ENCODE data around the gene PPARD. TPM values are rescaled to one million over a fixed set of nuclear protein-coding genes. Genes with fewer than 3 reads are reported as not detected.
"Not testable (repeated sequence)": the region's sequence is repeated elsewhere in the genome, so short reads cannot be mapped to it uniquely, and the experiment has no call there.

Gene PPARD
- total RNA-seq, 4 donors from 2014 or later, result 1.5 to 26.6 (median 7.8) TPM

GRCh38 chr6:35321091-35321490 lies 21.3 kb upstream of the PPARD start:
- Histone ChIP-seq H3K27ac (no peak overlapping the region), H3K9me3 (no peaks in the 10 kb centered on the region), H3K4me1 (peaks cover 3 to 10% of the 10 kb centered on the region in 2 donors), H3K4me3 (no peak overlapping the region), H3K27me3 (no peaks in the 10 kb centered on the region), H3K36me3 (no peaks in the 10 kb centered on the region)
- no peak for TF ChIP-seq POLR2A (IDR thresholded peaks at IDR 0.05)
- TF ChIP-seq CTCF (IDR thresholded peaks at IDR 0.05), result no peak
- DNase-seq, result no peak
- intact Hi-C loops (cut with DNase I; ENCODE audit: low total_unique reads), result no loop called here

- Histone ChIP-seq H3K27me3 (no peaks in the 10 kb centered on the region), H3K4me3 (no peak overlapping the region), H3K4me1 (no peaks in the 10 kb centered on the region), H3K27ac (no peak overlapping the region), H3K36me3 (no peaks in the 10 kb centered on the region), H3K9me3 (no peaks in the 10 kb centered on the region)
- DNase-seq, result peak in 1 of 2 donors; percentile 37
- no peak for TF ChIP-seq POLR2A (IDR thresholded peaks at IDR 0.05)
- peak in 2 of 4 experiments; percentile 10 to 44 for TF ChIP-seq CTCF (IDR thresholded peaks at IDR 0.05)
- intact Hi-C loops (cut with DNase I; ENCODE audit: low total_unique reads), result no loop called here
These were observed 14.9 kb upstream of the PPARD start for GRCh38 chr6:35327349-35328027.

- Histone ChIP-seq H3K9me3 (no peaks in the 10 kb centered on the region), H3K27ac (no peak overlapping the region), H3K36me3 (no peaks in the 10 kb centered on the region), H3K4me1 (no peaks in the 10 kb centered on the region), H3K4me3 (no peak overlapping the region), H3K27me3 (no peaks in the 10 kb centered on the region)
- DNase-seq, result no peak
- TF ChIP-seq CTCF (IDR thresholded peaks at IDR 0.05) (no peak), POLR2A (IDR thresholded peaks at IDR 0.05) (no peak)
- intact Hi-C loops (cut with DNase I; ENCODE audit: low total_unique reads), result no loop called here
These were observed 14.1 kb upstream of the PPARD start for GRCh38 chr6:35328108-35328723.

GRCh38 chr6:35328965-35329364 lies 13.4 kb upstream of the PPARD start:
- intact Hi-C loops (cut with DNase I; ENCODE audit: low total_unique reads); H3K27ac ChIP-seq; H3K9me3 ChIP-seq; H3K4me3 ChIP-seq; H3K27me3 ChIP-seq; H3K36me3 ChIP-seq; H3K4me1 ChIP-seq; DNase-seq: not testable (repeated sequence)

- Histone ChIP-seq H3K27ac (no peak overlapping the region), H3K9me3 (no peaks in the 10 kb centered on the region), H3K36me3 (no peaks in the 10 kb centered on the region), H3K4me1 (no peaks in the 10 kb centered on the region), H3K4me3 (no peak overlapping the region), H3K27me3 (no peaks in the 10 kb centered on the region)
- no peak for TF ChIP-seq CTCF (IDR thresholded peaks at IDR 0.05)
- no peak for TF ChIP-seq POLR2A (IDR thresholded peaks at IDR 0.05)
- DNase-seq, result no peak
- intact Hi-C loops (cut with DNase I; ENCODE audit: low total_unique reads), result no loop called here
These were observed 11.7 kb upstream of the PPARD start for GRCh38 chr6:35330541-35331119.

- H3K27me3 ChIP-seq; H3K9me3 ChIP-seq; DNase-seq; intact Hi-C loops (cut with DNase I; ENCODE audit: low total_unique reads); H3K4me3 ChIP-seq; H3K4me1 ChIP-seq; H3K27ac ChIP-seq; H3K36me3 ChIP-seq: not testable (repeated sequence)
These were observed 10.1 kb upstream of the PPARD start for GRCh38 chr6:35332074-35332887.

All from uterus (tissue), 4 donors.